Right lobe of liver (tissue), 6 donors: ENCODE measurements around the gene TENM4. TPM values are rescaled to one million over a fixed set of nuclear protein-coding genes. Genes with fewer than 3 reads are reported as not detected.

Experiments used
- ATAC-seq, 4 donors: fragments of 200-7000 bp; cut with Tn5 transposase; one replicate each; pipeline ENCODE4 v1.9.1; 2020; ENCODE audit warnings: mild to moderate bottlenecking in 4 of 4, moderate library complexity in 4 of 4
- DNase-seq, 3 donors: peaks; one replicate each; pipeline ENCODE4 v3.0.0-alpha.2; 2020
- H3K27ac ChIP-seq, 3 donors: fragments of 200-600 bp; one replicate each; pipeline ENCODE4 v1.8.0; 2022
- H3K27me3 ChIP-seq, 2 donors: fragments of 200-600 bp; one replicate each; pipeline ENCODE4 v1.8.0; 2022
- H3K36me3 ChIP-seq, 4 donors: fragments of 200-600 bp; sonication (generic) in 1 of 4; one replicate each; pipeline versions ENCODE4 v1.5.1 to v1.8.0; 2017 to 2022; ENCODE audit warnings: control low read depth in 1 of 4
- H3K4me1 ChIP-seq, 4 donors: fragments of 200-600 bp; sonication (generic) in 1 of 4; one replicate each; pipeline versions ENCODE4 v1.5.1 to v1.8.0; 2017 to 2022; ENCODE audit warnings: control low read depth in 1 of 4
- H3K4me3 ChIP-seq, 3 donors: fragments of 200-600 bp; one replicate each; pipeline ENCODE4 v1.8.0; 2022
- H3K9me3 ChIP-seq, 4 donors: fragments of 200-600 bp; sonication (generic) in 1 of 4; one replicate each; pipeline versions ENCODE4 v1.5.1 to v1.8.0; 2017 to 2022; ENCODE audit warnings: control low read depth in 1 of 4
- POLR2A ChIP-seq: fragments of 450-650 bp; IDR thresholded peaks from one replicate; pipeline ENCODE4 v1.6.1; 2017; ENCODE audit warnings: antibody characterized with exemption, mild to moderate bottlenecking
- WGBS: methylation state at CpG from one replicate; pipeline ENCODE4 v1.1.6; 2018; ENCODE audit warnings: low coverage, low lambda C conversion rate; ENCODE audit not compliant: insufficient coverage; ENCODE audit errors: missing lambda C conversion rate; 5-methylcytosine and 5-hydroxymethylcytosine counted together
- intact Hi-C, 2 donors: fragments of 100-400 bp; cut with DNase I; formaldehyde crosslinking; loops; one replicate each; pipeline versions ENCODE4 v1.11.2 to v1.14.1; 2022
- total RNA-seq, 6 experiments: library from RNA; depleted of rRNA in 2 of 6; stranded (reverse); fragments of >200 nt in 2 of 6; fragmentation: NEBNext Ultra II Directional in 3 of 6; extraction: Animal tissue kit (Norgen Biotek cat#: 25700) in 3 of 6; gene quantifications; one replicate each; pipeline versions ENCODE4 v1.1.0 to v1.2.4, GENCODE V29; 2016 to 2023
- TF ChIP-seq, protein P1 (sequence below), 4 donors: fragments of 200-600 bp in 3 of 4; fragments of 450-650 bp in 1 of 4; IDR thresholded peaks; one replicate each; pipeline versions ENCODE4 v1.5.1 to v1.8.0; 2016 to 2022; ENCODE audit warnings: antibody characterized with exemption in 4 of 4, mild to moderate bottlenecking in 2 of 4
- donor health status: DM: no; HTN: yes; CAD: no.
- donor health status: DM: no; HTN: no; CAD: no.
- donor health status: DM: no; HTN: no; CAD: no.
- donor health status: DM: no; HTN: yes; CAD: no.
- donor health status: DM: no; HTN: yes; CAD: no.

The TENM4 gene
- total RNA-seq, 6 experiments from 2014 or later, result 0.04 to 0.58 (median 0.14) TPM; not detected in 2

DNA sequence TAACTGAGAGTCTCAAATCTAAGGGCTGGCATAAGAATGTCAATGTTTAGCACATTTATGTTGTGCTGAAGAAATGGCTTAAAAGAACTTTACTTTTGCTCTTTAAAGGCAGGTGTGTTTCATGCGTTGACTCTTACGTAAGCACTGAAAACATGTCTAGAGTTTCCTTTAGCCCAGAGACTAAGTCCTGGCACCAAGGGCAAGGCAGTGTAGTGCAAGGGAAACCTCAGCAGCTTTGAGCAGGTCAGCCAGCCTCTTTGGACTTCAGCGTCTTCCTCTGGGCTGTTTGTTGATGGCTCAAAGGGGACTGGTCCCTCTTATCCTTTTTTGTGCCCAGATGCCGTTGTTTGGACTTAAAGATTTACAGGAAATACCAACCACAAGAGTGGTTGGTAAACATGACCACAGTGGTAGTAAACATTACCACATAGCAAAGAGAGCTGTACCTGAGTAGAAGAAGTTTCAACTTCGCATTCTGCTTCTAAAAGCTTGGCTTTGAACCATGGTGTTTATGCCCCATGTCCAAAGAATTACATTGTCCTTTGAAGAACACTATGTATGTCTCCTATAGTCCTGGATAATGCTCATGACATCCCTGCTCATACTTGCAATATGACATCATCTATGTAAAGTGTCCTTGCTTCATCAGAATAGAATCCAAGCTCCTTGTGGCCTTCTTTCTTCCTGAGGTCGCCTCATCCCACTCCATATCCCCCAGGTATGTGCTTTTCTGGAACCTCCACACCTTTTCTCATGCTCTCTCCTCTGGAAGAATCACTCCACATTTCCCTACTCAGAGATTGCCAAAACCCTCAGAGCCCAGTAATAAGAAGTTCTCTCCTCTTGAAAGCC lies 23.5 kb downstream of the TENM4 start:
- Histone ChIP-seq H3K27ac (no peak overlapping the region), H3K4me1 (no peaks in the 10 kb centered on the region), H3K4me3 (no peak overlapping the region), H3K36me3 (no peaks in the 10 kb centered on the region), H3K27me3 (no peaks in the 10 kb centered on the region), H3K9me3 (no peaks in the 10 kb centered on the region)
- TF ChIP-seq POLR2A, result no peak
- TF ChIP-seq, protein P1, sequence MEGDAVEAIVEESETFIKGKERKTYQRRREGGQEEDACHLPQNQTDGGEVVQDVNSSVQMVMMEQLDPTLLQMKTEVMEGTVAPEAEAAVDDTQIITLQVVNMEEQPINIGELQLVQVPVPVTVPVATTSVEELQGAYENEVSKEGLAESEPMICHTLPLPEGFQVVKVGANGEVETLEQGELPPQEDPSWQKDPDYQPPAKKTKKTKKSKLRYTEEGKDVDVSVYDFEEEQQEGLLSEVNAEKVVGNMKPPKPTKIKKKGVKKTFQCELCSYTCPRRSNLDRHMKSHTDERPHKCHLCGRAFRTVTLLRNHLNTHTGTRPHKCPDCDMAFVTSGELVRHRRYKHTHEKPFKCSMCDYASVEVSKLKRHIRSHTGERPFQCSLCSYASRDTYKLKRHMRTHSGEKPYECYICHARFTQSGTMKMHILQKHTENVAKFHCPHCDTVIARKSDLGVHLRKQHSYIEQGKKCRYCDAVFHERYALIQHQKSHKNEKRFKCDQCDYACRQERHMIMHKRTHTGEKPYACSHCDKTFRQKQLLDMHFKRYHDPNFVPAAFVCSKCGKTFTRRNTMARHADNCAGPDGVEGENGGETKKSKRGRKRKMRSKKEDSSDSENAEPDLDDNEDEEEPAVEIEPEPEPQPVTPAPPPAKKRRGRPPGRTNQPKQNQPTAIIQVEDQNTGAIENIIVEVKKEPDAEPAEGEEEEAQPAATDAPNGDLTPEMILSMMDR (IDR thresholded peaks at IDR 0.05), result no peak
- no peak for DNase-seq
- ATAC-seq, result no peak
- intact Hi-C loops, result no loop called here
- 60% methylated on average over 5 of the region's 6 CpGs for WGBS

DNA sequence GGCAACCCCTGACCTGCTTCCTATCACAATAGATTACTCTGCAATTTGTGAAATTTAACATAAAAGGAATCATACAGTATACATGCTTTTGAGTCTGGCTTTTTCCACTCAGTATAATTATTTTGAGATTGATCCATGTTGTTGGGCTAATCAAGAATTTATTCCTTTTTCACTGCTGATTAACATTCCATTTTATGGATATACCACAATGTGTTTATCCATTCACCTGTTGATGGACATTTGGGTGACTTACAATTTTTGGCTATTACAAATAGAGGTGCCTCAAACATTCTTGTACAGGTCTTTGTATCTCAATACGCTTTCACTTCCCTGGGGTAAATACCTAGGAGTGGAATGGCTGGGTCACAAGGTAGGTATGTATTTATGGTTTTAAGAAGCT lies 24.9 kb downstream of the TENM4 start:
- Histone ChIP-seq H3K27ac (no peak overlapping the region), H3K4me3 (no peak overlapping the region), H3K36me3 (no peaks in the 10 kb centered on the region), H3K9me3 (no peaks in the 10 kb centered on the region), H3K27me3 (no peaks in the 10 kb centered on the region), H3K4me1 (no peaks in the 10 kb centered on the region)
- DNase-seq (no peak), ATAC-seq (no peak)
- no peak for TF ChIP-seq POLR2A
- TF ChIP-seq, protein P1 (IDR thresholded peaks at IDR 0.05), result no peak
- intact Hi-C loops, result no loop called here
- WGBS, result 71% methylated on average over 1 of the region's 1 CpG

DNA sequence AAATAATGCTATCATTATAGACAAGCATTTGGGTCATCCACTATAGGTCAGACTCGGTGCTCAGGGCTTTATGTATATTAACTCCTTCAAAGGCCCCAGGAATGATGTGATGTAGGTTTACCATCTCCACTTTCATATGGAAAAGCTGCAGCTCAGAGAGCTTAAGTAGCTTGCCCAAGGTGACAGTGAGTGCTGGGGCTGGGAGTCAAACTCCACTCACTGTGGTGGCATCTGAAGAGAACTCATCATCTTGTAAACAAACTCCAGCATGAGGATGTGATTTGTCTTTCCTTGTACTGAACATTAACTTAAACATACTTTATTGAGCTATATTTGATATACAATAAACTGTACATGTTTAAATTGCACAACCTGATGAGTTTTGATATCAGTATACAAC lies 25.4 kb downstream of the TENM4 start:
- intact Hi-C loops, result no loop called here
- Histone ChIP-seq H3K27me3 (no peaks in the 10 kb centered on the region), H3K4me3 (no peak overlapping the region), H3K27ac (no peak overlapping the region), H3K9me3 (no peaks in the 10 kb centered on the region), H3K36me3 (no peaks in the 10 kb centered on the region), H3K4me1 (no peaks in the 10 kb centered on the region)
- WGBS, result 43% methylated on average over 1 of the region's 1 CpG
- no peak for TF ChIP-seq POLR2A
- TF ChIP-seq, protein P1 (IDR thresholded peaks at IDR 0.05), result no peak
- no peak for ATAC-seq
- DNase-seq, result no peak

DNA sequence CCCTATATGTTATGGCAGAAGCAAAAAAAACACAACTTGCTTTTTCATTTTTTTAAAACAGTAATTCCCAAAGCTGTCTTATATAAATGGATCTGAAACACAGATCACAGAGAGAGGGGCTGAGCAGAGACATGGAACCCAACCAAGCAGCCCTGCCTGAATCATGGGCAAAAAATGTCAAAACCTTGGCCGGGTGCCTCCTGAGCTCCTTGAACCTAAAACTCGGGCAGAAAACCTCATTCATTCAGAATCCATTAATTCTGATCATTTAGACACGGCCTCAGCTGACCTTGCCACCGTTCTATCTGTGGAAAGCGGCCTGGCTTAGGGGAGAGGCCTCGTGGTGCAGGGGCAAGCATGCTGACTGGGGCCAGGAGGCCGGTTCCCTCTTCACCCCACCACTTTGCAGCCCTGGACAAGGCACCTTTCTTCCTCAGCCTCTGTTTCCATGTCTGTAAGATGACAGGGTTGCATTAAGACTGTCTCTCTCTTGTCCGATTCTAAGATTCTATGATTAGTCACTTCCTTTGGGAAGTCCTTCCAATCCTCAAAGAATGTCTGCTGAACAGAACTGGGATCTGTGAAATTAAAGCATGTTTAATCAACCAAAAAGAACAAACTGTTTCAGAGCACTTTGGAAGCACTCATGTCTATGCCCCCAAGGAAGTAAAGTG lies 26.0 kb downstream of the TENM4 start:
- no peak for TF ChIP-seq POLR2A
- TF ChIP-seq, protein P1 (IDR thresholded peaks at IDR 0.05), result no peak
- Histone ChIP-seq H3K4me3 (no peak overlapping the region), H3K9me3 (no peaks in the 10 kb centered on the region), H3K27me3 (no peaks in the 10 kb centered on the region), H3K4me1 (no peaks in the 10 kb centered on the region), H3K36me3 (no peaks in the 10 kb centered on the region), H3K27ac (no peak overlapping the region)
- WGBS, result 42% methylated on average over 6 of the region's 8 CpGs
- ATAC-seq (no peak), DNase-seq (no peak)
- intact Hi-C loops, result no loop called here
